SK-N-SH (cell line): ENCODE data around the gene SIAH1. TPM values are rescaled to one million over a fixed set of nuclear protein-coding genes. Genes with fewer than 3 reads are reported as not detected.

Experiments used
- CTCF ChIA-PET: fragments of 300-600, 350-600 bp; formaldehyde crosslinking; extraction: SDS; loops from one replicate; lab custom pipeline; 2021; lab: Yijun Ruan, JAX
- POLR2A ChIA-PET: fragments of 350-600 bp; sonication (Branson Sonifier 250); formaldehyde crosslinking; extraction: SDS; loops from one replicate; lab custom pipeline; 2020; ENCODE audit warnings: antibody characterized with exemption, inconsistent platforms; lab: Yijun Ruan, JAX
- DNase-seq: peaks from one replicate; pipeline ENCODE4 v3.0.0; 2012
- H2AFZ ChIP-seq: fragments of 200-600 bp; sonication (generic); 2 replicates; pipeline ENCODE4 v1.8.1; 2016; ENCODE audit warnings: antibody characterized with exemption, mild to moderate bottlenecking, low read depth
- H3F3A ChIP-seq: fragments of 200-600 bp; sonication (generic); replicated peaks from 2 replicates; pipeline ENCODE3; 2016; ENCODE audit warnings: antibody characterized with exemption, mild to moderate bottlenecking; ENCODE audit not compliant: insufficient read depth
- H3K27ac ChIP-seq, 2 experiments: fragments of 200-500 bp in 1 of 2; fragments of 200-600 bp in 1 of 2; sonication (Bioruptor generic) in 1 of 2; sonication (generic), shearing (Covaris generic) in 1 of 2; 2 replicates each; pipeline versions ENCODE4 v1.5.1 to v1.6.1; 2014 to 2016; ENCODE audit warnings: low read depth in 2 of 2, inconsistent platforms in 1 of 2, low read length in 1 of 2, mild to moderate bottlenecking in 1 of 2, mixed read lengths in 1 of 2
- H3K27me3 ChIP-seq: fragments of 200-600 bp; sonication (generic), shearing (Covaris generic); 2 replicates; pipeline ENCODE4 v1.6.1; 2016; ENCODE audit warnings: mixed run types; ENCODE audit not compliant: insufficient read depth
- H3K36me3 ChIP-seq, 2 experiments: fragments of 200-500 bp in 1 of 2; fragments of 200-600 bp in 1 of 2; sonication (Bioruptor generic) in 1 of 2; sonication (generic) in 1 of 2; replicated peaks in 1 of 2; 2 replicates each; pipeline versions ENCODE3 to v1.5.1; 2014 to 2016; ENCODE audit warnings: low read length in 1 of 2, mild to moderate bottlenecking in 1 of 2; ENCODE audit not compliant: insufficient read depth in 2 of 2, control insufficient read depth in 1 of 2
- H3K4me1 ChIP-seq, 2 experiments: fragments of 200-500 bp in 1 of 2; fragments of 200-600 bp in 1 of 2; sonication (Bioruptor generic) in 1 of 2; sonication (generic), shearing (Covaris generic) in 1 of 2; 2 replicates each; pipeline versions ENCODE4 v1.5.1 to v1.6.1; 2014 to 2016; ENCODE audit warnings: low read depth in 1 of 2, low read length in 1 of 2, mixed run types in 1 of 2; ENCODE audit not compliant: insufficient read depth in 2 of 2, control insufficient read depth in 1 of 2
- H3K4me2 ChIP-seq: fragments of 200-600 bp; sonication (generic), shearing (Covaris generic); 2 replicates; pipeline ENCODE4 v1.6.1; 2017; ENCODE audit warnings: mixed run types
- H3K4me3 ChIP-seq, 2 experiments: fragments of 200-500 bp in 1 of 2; fragments of 200-600 bp in 1 of 2; sonication (Bioruptor generic) in 1 of 2; sonication (generic), shearing (Covaris generic) in 1 of 2; 2 replicates each; pipeline versions ENCODE4 v1.5.1 to v1.8.1; 2014 to 2016; ENCODE audit warnings: low read depth in 2 of 2, inconsistent platforms in 1 of 2, low read length in 1 of 2, mild to moderate bottlenecking in 1 of 2, mixed read lengths in 1 of 2, moderate library complexity in 1 of 2
- H3K79me2 ChIP-seq: fragments of 200-600 bp; sonication (generic); 2 replicates; pipeline ENCODE4 v1.8.1; 2017; ENCODE audit warnings: mild to moderate bottlenecking; ENCODE audit not compliant: insufficient read depth
- H3K9ac ChIP-seq: fragments of 200-600 bp; sonication (generic); 2 replicates; pipeline ENCODE4 v1.6.1; 2017; ENCODE audit warnings: mixed run types
- H3K9me2 ChIP-seq: fragments of 200-600 bp; sonication (generic); 2 replicates; pipeline ENCODE4 v1.6.1; 2017; ENCODE audit warnings: mixed run types
- H3K9me3 ChIP-seq: fragments of 200-600 bp; sonication (generic); 2 replicates; pipeline ENCODE4 v1.6.1; 2017; ENCODE audit warnings: mixed run types, mild to moderate bottlenecking, moderate library complexity
- H4K20me1 ChIP-seq: fragments of 200-600 bp; sonication (generic); 2 replicates; pipeline ENCODE4 v1.6.1; 2017; ENCODE audit warnings: mild to moderate bottlenecking, mixed run types; ENCODE audit not compliant: insufficient read depth
- CHD2 ChIP-seq: fragments of 150-350 bp; IDR thresholded peaks from 2 replicates; pipeline ENCODE4 v1.6.1; 2018; ENCODE audit warnings: low read length; ENCODE audit not compliant: partially characterized antibody
- CTCF ChIP-seq: fragments of 200-600 bp; sonication (generic); IDR thresholded peaks from 2 replicates; pipeline ENCODE4 v1.6.1; 2017; ENCODE audit warnings: antibody characterized with exemption, mild to moderate bottlenecking, moderate library complexity
- FOXJ3 ChIP-seq: sonication (generic); formaldehyde crosslinking; IDR thresholded peaks from 2 replicates; pipeline ENCODE4 v1.5.1; 2020; ENCODE audit warnings: mild to moderate bottlenecking, missing genetic modification reagents
- GABPA ChIP-seq: IDR thresholded peaks from 2 replicates; pipeline ENCODE4 v1.4.0; 2012; ENCODE audit warnings: low read depth, mild to moderate bottlenecking
- GATA2 ChIP-seq: sonication (generic); formaldehyde crosslinking; IDR thresholded peaks from 2 replicates; pipeline ENCODE4 v1.5.0; 2020; ENCODE audit warnings: mild to moderate bottlenecking, missing genetic modification reagents
- IRF3 ChIP-seq: fragments of 150-350 bp; IDR thresholded peaks from 2 replicates; pipeline ENCODE4 v1.6.1; 2016; ENCODE audit warnings: mild to moderate bottlenecking, low read depth, low read length
- MEF2A ChIP-seq: IDR thresholded peaks from 2 replicates; pipeline ENCODE4 v1.4.0; 2012; ENCODE audit warnings: low read depth, borderline replicate concordance
- MXI1 ChIP-seq: IDR thresholded peaks from 2 replicates; pipeline ENCODE4 v1.6.1; 2012; ENCODE audit warnings: mild to moderate bottlenecking, low read depth, low read length, improper control_type of control experiment
- NFIC ChIP-seq: IDR thresholded peaks from 2 replicates; pipeline ENCODE4 v1.4.0; 2012; ENCODE audit warnings: borderline replicate concordance
- POLR2AphosphoS5 ChIP-seq: IDR thresholded peaks from 2 replicates; pipeline ENCODE4 v1.6.1; 2012; ENCODE audit warnings: low read depth, low read length
- REST ChIP-seq: IDR thresholded peaks from 2 replicates; pipeline ENCODE4 v1.6.1; 2012; ENCODE audit warnings: mild to moderate bottlenecking, low read depth, low read length, moderate library complexity
- RFX5 ChIP-seq: IDR thresholded peaks from 2 replicates; pipeline ENCODE4 v1.6.1; 2012; ENCODE audit warnings: mild to moderate bottlenecking, improper control_type of control experiment, low read length
- RXRA ChIP-seq: IDR thresholded peaks from 2 replicates; pipeline ENCODE4 v1.4.0; 2012; ENCODE audit warnings: low read depth, mild to moderate bottlenecking, borderline replicate concordance
- TAF1 ChIP-seq: IDR thresholded peaks from 2 replicates; pipeline ENCODE4 v1.6.1; 2012; ENCODE audit warnings: low read depth, mild to moderate bottlenecking, low read length, moderate library complexity, borderline replicate concordance
- USF1 ChIP-seq: IDR thresholded peaks from 2 replicates; pipeline ENCODE4 v1.4.0; 2012; ENCODE audit warnings: low read depth, borderline replicate concordance
- USF2 ChIP-seq: fragments of 150-350 bp; IDR thresholded peaks from 2 replicates; pipeline ENCODE4 v1.6.1; 2017; ENCODE audit warnings: antibody characterized with exemption, low read length, low read depth, borderline replicate concordance
- WGBS: methylation state at CpG from one replicate; pipeline ENCODE4 v1.1.6; 2017; ENCODE audit warnings: low lambda C conversion rate; 5-methylcytosine and 5-hydroxymethylcytosine counted together
- polyA plus RNA-seq, 3 experiments: library from polyadenylated mRNA; depleted of rRNA; stranded (reverse); fragments of >200 nt; gene quantifications; 2 replicates each; pipeline ENCODE4 v1.2.3, GENCODE V29; 2012

The SIAH1 gene
- polyA plus RNA-seq, 1 of the 3 experiments (the other 2 are of a cell fraction): 15.4 TPM

GRCh38 chr16:48432136-48432535, 46.9 kb upstream of the SIAH1 start:
- H2AFZ ChIP-seq: no peak overlapping the region
- no peaks in the 10 kb centered on the region for H3K27me3 ChIP-seq
- no peaks in the 10 kb centered on the region for H3F3A ChIP-seq
- 28% methylated on average over 2 of the region's 2 CpGs for WGBS
- ChIA-PET CTCF (interaction anchor here (0.9 kb wide), 1 partner anchor 38 kb away, joined by 3 read pairs; no protein-coding TSS in a partner anchor), POLR2A (no interaction called here)
- H4K20me1 ChIP-seq: no peaks in the 10 kb centered on the region
- no peaks in the 10 kb centered on the region for H3K4me1 ChIP-seq
- TF ChIP-seq USF1 (no peak), REST (no peak), NFIC (no peak), GATA2 (CRISPR knock-in tag) (no peak), CTCF (no peak), POLR2AphosphoS5 (no peak), MXI1 (no peak), MEF2A (no peak), GABPA (no peak), FOXJ3 (no peak), RXRA (no peak), RFX5 (no peak), CHD2 (no peak), USF2 (no peak), IRF3 (no peak), TAF1 (no peak)
- H3K79me2 ChIP-seq: no peaks in the 10 kb centered on the region
- H3K9ac ChIP-seq: no peak overlapping the region
- no peak overlapping the region for H3K4me2 ChIP-seq
- no peak overlapping the region for H3K4me3 ChIP-seq
- H3K9me3 ChIP-seq: no peaks in the 10 kb centered on the region
- no peak for DNase-seq
- no peak overlapping the region for H3K27ac ChIP-seq
- no peaks in the 10 kb centered on the region for H3K36me3 ChIP-seq
- H3K9me2 ChIP-seq: no peaks in the 10 kb centered on the region
